ENCODE data around the gene SYNDIG1.
A peak's percentile ranks its signal among the peaks of the same experiment; 100 is the strongest.

Gene SYNDIG1

DNA sequence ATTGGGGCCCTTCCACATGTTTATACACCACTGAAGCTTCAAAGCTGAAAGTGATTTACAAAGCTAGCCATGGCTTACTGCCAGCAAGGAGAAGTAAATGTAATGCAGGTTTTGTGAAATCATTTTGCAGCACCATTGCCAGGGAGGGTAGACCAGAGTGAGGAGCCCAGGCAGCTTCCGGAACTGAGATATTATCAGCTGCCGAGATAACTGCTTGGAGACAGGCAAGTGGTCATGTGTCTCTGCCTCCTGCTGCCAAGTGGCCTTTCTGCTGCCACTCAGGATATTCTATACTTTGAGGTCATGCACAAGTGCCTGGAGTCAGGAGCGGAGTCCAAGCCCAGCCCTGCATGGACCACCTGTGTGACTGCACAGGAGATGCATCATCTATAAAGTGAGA lies 160.2 kb downstream of the SYNDIG1 start:
- WGBS (ENCODE audit: extremely low coverage, insufficient coverage, low lambda C conversion rate): no CpG with 5 or more reads among the region's 3 CpGs
- Histone ChIP-seq H2BK120ac (ENCODE audit: low read depth, low read length) (no peak overlapping the region), H3K27ac (ENCODE audit: low read depth, low read length) (no peak overlapping the region), H3K18ac (ENCODE audit: low read length) (no peak overlapping the region), H3K4me3 (ENCODE audit: low read length) (no peak overlapping the region), H2BK15ac (replicated peaks; ENCODE audit: low read depth) (no peak overlapping the region), H4K8ac (ENCODE audit: low read depth, low read length) (no peak overlapping the region), H3K23ac (ENCODE audit: low read length) (no peak overlapping the region), H3K56ac (ENCODE audit: low read length) (no peak overlapping the region), H2BK5ac (ENCODE audit: low read length) (no peak overlapping the region), H2AK5ac (ENCODE audit: low read length) (no peak overlapping the region), H3K36me3 (ENCODE audit: control insufficient read depth, insufficient read depth, low read length) (no peaks in the 10 kb centered on the region), H3K79me1 (ENCODE audit: low read length) (no peaks in the 10 kb centered on the region), H3K4me1 (ENCODE audit: control insufficient read depth, low read depth, low read length) (no peaks in the 10 kb centered on the region), H3K4me2 (ENCODE audit: low read length) (no peak overlapping the region), H3K9ac (ENCODE audit: low read length) (no peak overlapping the region), H3K79me2 (ENCODE audit: control insufficient read depth, insufficient read depth, low read length) (no peaks in the 10 kb centered on the region), H3K4ac (ENCODE audit: low read depth, low read length) (no peak overlapping the region), H4K5ac (ENCODE audit: low read length) (no peak overlapping the region), H3K27me3 (ENCODE audit: insufficient read depth, low read length, poor library complexity) (no peaks in the 10 kb centered on the region)
- DNase-seq: no peak

DNA sequence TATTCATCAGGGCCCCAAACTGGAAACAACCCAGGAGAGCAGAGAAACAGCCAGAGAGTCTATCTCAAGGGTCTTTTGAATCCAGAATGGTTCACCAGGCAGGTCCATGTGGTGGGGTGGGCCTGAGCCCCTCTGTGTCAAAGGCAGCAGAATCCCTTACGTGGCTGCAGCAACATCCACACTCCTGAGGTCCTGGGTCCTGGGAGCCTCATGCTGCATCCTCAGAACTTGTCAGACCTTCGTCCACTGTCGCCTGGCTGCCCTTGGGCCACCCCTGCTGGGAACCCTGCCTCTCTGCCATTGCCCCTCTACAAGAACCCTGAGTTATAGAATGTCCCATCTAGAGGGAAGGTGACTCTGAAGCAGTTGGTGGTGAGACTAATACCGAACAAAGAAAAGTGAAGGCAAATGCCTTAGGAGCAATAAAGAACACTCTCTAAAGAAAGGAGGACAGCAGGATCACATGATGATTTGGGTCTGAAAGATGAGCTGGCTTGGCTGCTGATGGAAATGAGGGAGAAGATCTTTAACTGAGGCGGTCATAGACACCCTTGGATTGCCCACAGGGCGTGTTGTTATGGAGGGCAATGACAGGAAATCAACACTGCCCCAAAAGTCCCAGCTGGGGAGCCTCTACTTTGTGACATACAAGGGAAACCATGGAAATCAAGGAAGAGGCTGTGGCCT lies 161.2 kb downstream of the SYNDIG1 start:
- Histone ChIP-seq H3K27me3 (ENCODE audit: insufficient read depth, low read length, poor library complexity) (no peaks in the 10 kb centered on the region), H3K36me3 (ENCODE audit: control insufficient read depth, insufficient read depth, low read length) (no peaks in the 10 kb centered on the region), H3K56ac (ENCODE audit: low read length) (no peak overlapping the region), H2BK120ac (ENCODE audit: low read depth, low read length) (no peak overlapping the region), H3K4ac (ENCODE audit: low read depth, low read length) (no peak overlapping the region), H3K4me1 (ENCODE audit: control insufficient read depth, low read depth, low read length) (no peaks in the 10 kb centered on the region), H2BK15ac (replicated peaks; ENCODE audit: low read depth) (no peak overlapping the region), H3K23ac (ENCODE audit: low read length) (no peak overlapping the region), H3K4me3 (ENCODE audit: low read length) (no peak overlapping the region), H2AK5ac (ENCODE audit: low read length) (no peak overlapping the region), H2BK5ac (ENCODE audit: low read length) (no peak overlapping the region), H3K27ac (ENCODE audit: low read depth, low read length) (no peak overlapping the region), H3K79me1 (ENCODE audit: low read length) (no peaks in the 10 kb centered on the region), H3K4me2 (ENCODE audit: low read length) (no peak overlapping the region), H3K9ac (ENCODE audit: low read length) (no peak overlapping the region), H4K8ac (ENCODE audit: low read depth, low read length) (no peak overlapping the region), H4K5ac (ENCODE audit: low read length) (no peak overlapping the region), H3K79me2 (ENCODE audit: control insufficient read depth, insufficient read depth, low read length) (no peaks in the 10 kb centered on the region), H3K18ac (ENCODE audit: low read length) (no peak overlapping the region)
- no CpG with 5 or more reads among the region's 6 CpGs for WGBS (ENCODE audit: extremely low coverage, insufficient coverage, low lambda C conversion rate)
- DNase-seq: no peak

GRCh38 chr20:24631173-24631505 lies 161.7 kb downstream of the SYNDIG1 start:
- Histone ChIP-seq H3K4me1 (ENCODE audit: control insufficient read depth, low read depth, low read length) (no peaks in the 10 kb centered on the region), H3K36me3 (ENCODE audit: control insufficient read depth, insufficient read depth, low read length) (no peaks in the 10 kb centered on the region), H3K23ac (ENCODE audit: low read length) (no peak overlapping the region), H2BK15ac (replicated peaks; ENCODE audit: low read depth) (no peak overlapping the region), H2BK5ac (ENCODE audit: low read length) (no peak overlapping the region), H3K27me3 (ENCODE audit: insufficient read depth, low read length, poor library complexity) (no peaks in the 10 kb centered on the region), H2AK5ac (ENCODE audit: low read length) (no peak overlapping the region), H3K4ac (ENCODE audit: low read depth, low read length) (no peak overlapping the region), H4K8ac (ENCODE audit: low read depth, low read length) (no peak overlapping the region), H3K79me2 (ENCODE audit: control insufficient read depth, insufficient read depth, low read length) (no peaks in the 10 kb centered on the region), H3K9ac (ENCODE audit: low read length) (no peak overlapping the region), H3K18ac (ENCODE audit: low read length) (no peak overlapping the region), H3K27ac (ENCODE audit: low read depth, low read length) (no peak overlapping the region), H3K4me3 (ENCODE audit: low read length) (no peak overlapping the region), H2BK120ac (ENCODE audit: low read depth, low read length) (no peak overlapping the region), H3K79me1 (ENCODE audit: low read length) (no peaks in the 10 kb centered on the region), H4K5ac (ENCODE audit: low read length) (no peak overlapping the region), H3K4me2 (ENCODE audit: low read length) (no peak overlapping the region), H3K56ac (ENCODE audit: low read length) (no peak overlapping the region)
- no CpG with 5 or more reads among the region's 11 CpGs for WGBS (ENCODE audit: extremely low coverage, insufficient coverage, low lambda C conversion rate)
- DNase-seq: no peak

DNA sequence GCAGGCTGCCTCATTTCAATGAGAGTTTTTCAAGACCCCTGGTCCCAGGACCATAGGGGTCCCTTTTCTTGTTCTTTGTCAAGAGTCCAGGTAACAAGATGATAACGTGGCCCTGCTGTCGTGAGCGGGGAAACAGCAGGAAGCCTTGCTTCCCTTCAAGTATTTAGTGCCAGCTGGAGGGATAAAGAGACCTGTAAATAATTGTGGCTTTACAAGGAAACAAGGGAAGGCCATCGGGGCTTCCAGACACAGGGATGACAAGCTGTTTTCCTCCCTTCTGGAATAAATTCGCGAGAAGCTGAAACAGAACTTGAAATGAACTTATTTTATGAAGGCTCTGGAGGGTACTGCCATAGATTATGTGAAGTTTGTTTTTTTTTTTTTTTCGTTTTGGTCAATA lies 163.2 kb downstream of the SYNDIG1 start:
- Histone ChIP-seq H3K36me3 (ENCODE audit: control insufficient read depth, insufficient read depth, low read length) (no peaks in the 10 kb centered on the region), H3K79me1 (ENCODE audit: low read length) (no peaks in the 10 kb centered on the region), H3K27ac (ENCODE audit: low read depth, low read length) (no peak overlapping the region), H4K8ac (ENCODE audit: low read depth, low read length) (no peak overlapping the region), H3K27me3 (ENCODE audit: insufficient read depth, low read length, poor library complexity) (no peaks in the 10 kb centered on the region), H2BK15ac (replicated peaks; ENCODE audit: low read depth) (no peak overlapping the region), H3K4me2 (ENCODE audit: low read length) (no peak overlapping the region), H2BK120ac (ENCODE audit: low read depth, low read length) (no peak overlapping the region), H2BK5ac (ENCODE audit: low read length) (no peak overlapping the region), H3K18ac (ENCODE audit: low read length) (no peak overlapping the region), H3K23ac (ENCODE audit: low read length) (no peak overlapping the region), H3K9ac (ENCODE audit: low read length) (no peak overlapping the region), H4K5ac (ENCODE audit: low read length) (no peak overlapping the region), H3K79me2 (ENCODE audit: control insufficient read depth, insufficient read depth, low read length) (no peaks in the 10 kb centered on the region), H3K4me3 (ENCODE audit: low read length) (no peak overlapping the region), H3K56ac (ENCODE audit: low read length) (no peak overlapping the region), H2AK5ac (ENCODE audit: low read length) (no peak overlapping the region), H3K4me1 (ENCODE audit: control insufficient read depth, low read depth, low read length) (no peaks in the 10 kb centered on the region), H3K4ac (ENCODE audit: low read depth, low read length) (no peak overlapping the region)
- no CpG with 5 or more reads among the region's 7 CpGs for WGBS (ENCODE audit: extremely low coverage, insufficient coverage, low lambda C conversion rate)
- DNase-seq: peak; percentile 44

- no peak for DNase-seq
- H2AK5ac ChIP-seq (ENCODE audit: low read length): no peak overlapping the region
- no peak overlapping the region for H3K4ac ChIP-seq (ENCODE audit: low read depth, low read length)
- H4K5ac ChIP-seq (ENCODE audit: low read length): no peak overlapping the region
- H3K4me1 ChIP-seq (ENCODE audit: control insufficient read depth, low read depth, low read length): no peaks in the 10 kb centered on the region
- H2BK120ac ChIP-seq (ENCODE audit: low read depth, low read length): no peak overlapping the region
- H3K18ac ChIP-seq (ENCODE audit: low read length): no peak overlapping the region
- no peak overlapping the region for H4K8ac ChIP-seq (ENCODE audit: low read depth, low read length)
- H3K27me3 ChIP-seq (ENCODE audit: insufficient read depth, low read length, poor library complexity): no peaks in the 10 kb centered on the region
- H2BK15ac ChIP-seq (replicated peaks; ENCODE audit: low read depth): no peak overlapping the region
- H3K79me2 ChIP-seq (ENCODE audit: control insufficient read depth, insufficient read depth, low read length): no peaks in the 10 kb centered on the region
- no peak overlapping the region for H3K4me2 ChIP-seq (ENCODE audit: low read length)
- WGBS (ENCODE audit: extremely low coverage, insufficient coverage, low lambda C conversion rate): no CpG with 5 or more reads among the region's 12 CpGs
- no peak overlapping the region for H3K56ac ChIP-seq (ENCODE audit: low read length)
- H3K4me3 ChIP-seq (ENCODE audit: low read length): no peak overlapping the region
- H3K27ac ChIP-seq (ENCODE audit: low read depth, low read length): no peak overlapping the region
- H3K23ac ChIP-seq (ENCODE audit: low read length): no peak overlapping the region
- H2BK5ac ChIP-seq (ENCODE audit: low read length): no peak overlapping the region
- H3K36me3 ChIP-seq (ENCODE audit: control insufficient read depth, insufficient read depth, low read length): no peaks in the 10 kb centered on the region
- no peaks in the 10 kb centered on the region for H3K79me1 ChIP-seq (ENCODE audit: low read length)
- H3K9ac ChIP-seq (ENCODE audit: low read length): no peak overlapping the region
These were observed 163.6 kb downstream of the SYNDIG1 start for GRCh38 chr20:24633026-24633425.

DNA sequence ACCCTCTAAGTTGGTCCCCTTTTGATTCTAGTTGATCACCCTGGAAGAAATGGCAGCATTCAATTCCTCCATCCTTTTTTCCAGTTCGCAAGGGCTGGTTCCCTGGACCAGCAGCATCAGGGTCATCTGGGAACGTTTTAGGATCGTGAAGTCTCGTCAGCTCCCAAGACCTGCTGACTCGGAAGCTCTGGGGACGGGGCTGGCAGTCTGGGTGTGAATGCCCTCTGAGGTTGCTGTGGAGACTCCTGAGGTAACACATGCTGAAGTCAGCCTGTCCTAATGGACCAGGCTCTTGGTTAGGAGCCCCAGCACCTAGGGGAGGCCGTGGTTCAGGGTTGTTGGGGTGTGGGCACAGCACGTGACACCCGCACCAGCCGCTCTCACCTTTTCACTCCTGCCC lies 164.1 kb downstream of the SYNDIG1 start:
- H3K4me3 ChIP-seq (ENCODE audit: low read length): no peak overlapping the region
- no peak overlapping the region for H2BK5ac ChIP-seq (ENCODE audit: low read length)
- no peaks in the 10 kb centered on the region for H3K27me3 ChIP-seq (ENCODE audit: insufficient read depth, low read length, poor library complexity)
- H3K27ac ChIP-seq (ENCODE audit: low read depth, low read length): no peak overlapping the region
- H3K4ac ChIP-seq (ENCODE audit: low read depth, low read length): no peak overlapping the region
- H2BK15ac ChIP-seq (replicated peaks; ENCODE audit: low read depth): no peak overlapping the region
- no peak overlapping the region for H3K23ac ChIP-seq (ENCODE audit: low read length)
- H2BK120ac ChIP-seq (ENCODE audit: low read depth, low read length): no peak overlapping the region
- no peak overlapping the region for H4K5ac ChIP-seq (ENCODE audit: low read length)
- no peak overlapping the region for H4K8ac ChIP-seq (ENCODE audit: low read depth, low read length)
- H3K9ac ChIP-seq (ENCODE audit: low read length): no peak overlapping the region
- no peaks in the 10 kb centered on the region for H3K36me3 ChIP-seq (ENCODE audit: control insufficient read depth, insufficient read depth, low read length)
- no peak overlapping the region for H3K18ac ChIP-seq (ENCODE audit: low read length)
- no peak overlapping the region for H3K56ac ChIP-seq (ENCODE audit: low read length)
- H3K79me2 ChIP-seq (ENCODE audit: control insufficient read depth, insufficient read depth, low read length): no peaks in the 10 kb centered on the region
- WGBS (ENCODE audit: extremely low coverage, insufficient coverage, low lambda C conversion rate): no CpG with 5 or more reads among the region's 10 CpGs
- H2AK5ac ChIP-seq (ENCODE audit: low read length): no peak overlapping the region
- no peaks in the 10 kb centered on the region for H3K79me1 ChIP-seq (ENCODE audit: low read length)
- DNase-seq: no peak
- H3K4me2 ChIP-seq (ENCODE audit: low read length): no peak overlapping the region
- no peaks in the 10 kb centered on the region for H3K4me1 ChIP-seq (ENCODE audit: control insufficient read depth, low read depth, low read length)

All from mesendoderm (in vitro differentiated cells).